CD4-positive, alpha-beta memory T cell (primary cell): Measurements from ENCODE around the gene LAMA3. TPM values are rescaled to one million over a fixed set of nuclear protein-coding genes. Genes with fewer than 3 reads are reported as not detected.
A peak's percentile ranks its signal among the peaks of the same experiment; 100 is the strongest.

ENCODE experiments used
- CTCF ChIA-PET: fragments of 350-600 bp; sonication (Branson Sonifier 250); formaldehyde crosslinking; loops from one replicate; lab custom pipeline; 2021; ENCODE audit warnings: inconsistent platforms; ENCODE audit not compliant: partially characterized antibody; lab: Charles Lee
- POLR2A ChIA-PET: fragments of 350-600 bp; sonication (Branson Sonifier 250); formaldehyde crosslinking; loops from one replicate; lab custom pipeline; 2021; ENCODE audit not compliant: partially characterized antibody; lab: Charles Lee
- DNase-seq, 5 donors: peaks; one replicate each; pipeline versions ENCODE4 v3.0.0 to v3.0.0-alpha.2; 2020 to 2022; ENCODE audit warnings: mixed read lengths in 1 of 5
- H3K27ac ChIP-seq: one replicate; pipeline ENCODE4 v1.7.0; 2013; ENCODE audit warnings: low read depth, low read length
- H3K27me3 ChIP-seq: 2 replicates; pipeline ENCODE4 v1.7.0; 2013; ENCODE audit warnings: mild to moderate bottlenecking, low read length, moderate library complexity; ENCODE audit not compliant: insufficient read depth
- H3K36me3 ChIP-seq: 2 replicates; pipeline ENCODE4 v1.7.0; 2013; ENCODE audit warnings: mild to moderate bottlenecking, low read length, moderate library complexity; ENCODE audit not compliant: insufficient read depth
- H3K4me1 ChIP-seq: 2 replicates; pipeline ENCODE4 v1.7.0; 2013; ENCODE audit warnings: mild to moderate bottlenecking, low read length, moderate library complexity; ENCODE audit not compliant: insufficient read depth
- H3K4me3 ChIP-seq, 2 donors: one replicate each; pipeline ENCODE4 v1.7.0; 2013; ENCODE audit warnings: low read length in 2 of 2, mild to moderate bottlenecking in 1 of 2
- H3K9me3 ChIP-seq, 2 donors: one replicate each; pipeline ENCODE4 v1.7.0; 2013; ENCODE audit warnings: low read length in 2 of 2, control low read depth in 1 of 2; ENCODE audit not compliant: control insufficient read depth in 1 of 2
- H3K27ac Mint-ChIP-seq, 7 donors: one replicate each; pipeline ENCODE4 v1.8.0; 2020 to 2021; ENCODE audit warnings: mixed read lengths in 7 of 7, mild to moderate bottlenecking in 6 of 7, inconsistent platforms in 3 of 7, moderate library complexity in 3 of 7
- H3K27me3 Mint-ChIP-seq, 2 donors: one replicate each; pipeline ENCODE4 v1.8.0; 2020 to 2021; ENCODE audit warnings: mixed read lengths in 2 of 2
- H3K36me3 Mint-ChIP-seq, 2 donors: one replicate each; pipeline ENCODE4 v1.8.0; 2020 to 2021; ENCODE audit warnings: mixed read lengths in 2 of 2, inconsistent platforms in 1 of 2, mild to moderate bottlenecking in 1 of 2
- H3K4me1 Mint-ChIP-seq, 4 donors: one replicate each; pipeline ENCODE4 v1.8.0; 2020 to 2021; ENCODE audit warnings: mixed read lengths in 4 of 4, mild to moderate bottlenecking in 1 of 4
- H3K4me3 Mint-ChIP-seq, 8 donors: one replicate each; pipeline ENCODE4 v1.8.0; 2020 to 2021; ENCODE audit warnings: mixed read lengths in 8 of 8, mild to moderate bottlenecking in 7 of 8, moderate library complexity in 6 of 8, inconsistent platforms in 3 of 8
- H3K9me3 Mint-ChIP-seq, 8 donors: one replicate each; pipeline ENCODE4 v1.8.0; 2020 to 2021; ENCODE audit warnings: mixed read lengths in 8 of 8, mild to moderate bottlenecking in 5 of 8, inconsistent platforms in 3 of 8, moderate library complexity in 1 of 8
- intact Hi-C: fragments of 100-400 bp; cut with micrococcal nuclease; formaldehyde crosslinking; loops from one replicate; pipeline ENCODE4 v1.15.1; 2023
- polyA plus RNA-seq, 2 donors: library from polyadenylated mRNA; unstranded; fragments of 300-500 nt; fragmentation: Illumina TruSeq; gene quantifications; one replicate each; pipeline ENCODE4 v1.2.3, GENCODE V29; 2021
- total RNA-seq, 2 experiments: library from RNA; stranded (reverse); gene quantifications; one replicate each; pipeline ENCODE4 v1.2.3, GENCODE V29; 2021

LAMA3 gene
- total and polyA plus RNA-seq, 4 experiments from 2014 or later: not detected

DNA sequence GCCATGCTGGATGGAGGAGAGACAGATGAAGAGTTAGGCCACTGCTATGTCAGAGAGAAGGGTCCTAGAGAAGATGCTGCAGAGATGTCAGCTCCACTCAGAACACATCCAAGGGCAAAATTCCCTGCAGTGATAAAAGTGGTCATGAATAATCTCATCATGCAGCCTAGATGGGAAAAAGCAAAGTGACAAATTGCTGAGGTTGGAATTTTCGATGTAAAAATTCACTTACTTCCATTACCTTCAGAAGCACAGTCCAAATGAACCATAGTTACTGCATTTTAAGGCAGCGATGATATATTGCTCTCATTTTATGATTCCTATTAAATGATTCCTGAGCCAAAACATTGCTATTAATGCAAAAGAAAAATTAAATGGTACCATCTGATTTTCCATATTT, 43.0 kb upstream of the LAMA3 start:
- no peak overlapping the region for H3K27ac ChIP-seq
- Mint-ChIP-seq H3K27me3 (no peaks in the 10 kb centered on the region), H3K27ac (peak overlapping the region in 1 of 7 donors; percentile 21), H3K4me3 (no peak overlapping the region), H3K9me3 (peaks cover 0 to 5% (median 0%) of the 10 kb centered on the region in 8 donors), H3K36me3 (no peaks in the 10 kb centered on the region), H3K4me1 (peaks cover 0 to 5% (median 0%) of the 10 kb centered on the region in 4 donors)
- POLR2A ChIA-PET: no interaction called here
- no peaks in the 10 kb centered on the region for H3K4me1 ChIP-seq
- no peaks in the 10 kb centered on the region for H3K9me3 ChIP-seq
- no peak for DNase-seq
- no peaks in the 10 kb centered on the region for H3K36me3 ChIP-seq
- H3K27me3 ChIP-seq: no peaks in the 10 kb centered on the region
- H3K4me3 ChIP-seq: no peak overlapping the region
- intact Hi-C loops: no loop called here
- CTCF ChIA-PET: no interaction called here

DNA sequence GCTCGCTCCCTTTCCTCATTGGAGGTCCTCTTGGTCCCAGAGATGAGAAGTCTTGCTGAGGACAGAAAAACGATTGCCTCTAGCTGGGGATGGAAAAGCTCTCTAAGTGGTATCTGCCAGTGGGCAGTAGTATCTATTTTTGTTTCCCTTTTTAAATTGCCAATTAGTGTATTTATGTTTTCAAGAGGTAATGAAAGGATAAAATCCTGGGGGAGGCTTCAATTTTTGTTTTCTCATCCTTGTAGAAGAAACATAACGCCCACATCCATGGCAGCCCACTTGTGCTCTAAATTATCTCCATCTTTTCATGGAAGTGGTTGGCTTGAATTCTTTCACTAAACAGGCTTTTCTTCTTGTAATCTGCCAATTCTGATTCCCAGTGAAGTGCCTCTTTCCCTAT, 40.8 kb upstream of the LAMA3 start:
- Mint-ChIP-seq H3K36me3 (no peaks in the 10 kb centered on the region), H3K27me3 (no peaks in the 10 kb centered on the region), H3K9me3 (peaks cover 0 to 2% (median 0%) of the 10 kb centered on the region in 8 donors), H3K4me1 (peaks cover 0 to 5% (median 0%) of the 10 kb centered on the region in 4 donors), H3K4me3 (no peak overlapping the region), H3K27ac (no peak overlapping the region)
- Histone ChIP-seq H3K4me1 (no peaks in the 10 kb centered on the region), H3K4me3 (no peak overlapping the region), H3K27me3 (no peaks in the 10 kb centered on the region), H3K27ac (no peak overlapping the region), H3K9me3 (no peaks in the 10 kb centered on the region), H3K36me3 (no peaks in the 10 kb centered on the region)
- CTCF ChIA-PET: no interaction called here
- POLR2A ChIA-PET: no interaction called here
- intact Hi-C loops: no loop called here
- no peak for DNase-seq

DNA sequence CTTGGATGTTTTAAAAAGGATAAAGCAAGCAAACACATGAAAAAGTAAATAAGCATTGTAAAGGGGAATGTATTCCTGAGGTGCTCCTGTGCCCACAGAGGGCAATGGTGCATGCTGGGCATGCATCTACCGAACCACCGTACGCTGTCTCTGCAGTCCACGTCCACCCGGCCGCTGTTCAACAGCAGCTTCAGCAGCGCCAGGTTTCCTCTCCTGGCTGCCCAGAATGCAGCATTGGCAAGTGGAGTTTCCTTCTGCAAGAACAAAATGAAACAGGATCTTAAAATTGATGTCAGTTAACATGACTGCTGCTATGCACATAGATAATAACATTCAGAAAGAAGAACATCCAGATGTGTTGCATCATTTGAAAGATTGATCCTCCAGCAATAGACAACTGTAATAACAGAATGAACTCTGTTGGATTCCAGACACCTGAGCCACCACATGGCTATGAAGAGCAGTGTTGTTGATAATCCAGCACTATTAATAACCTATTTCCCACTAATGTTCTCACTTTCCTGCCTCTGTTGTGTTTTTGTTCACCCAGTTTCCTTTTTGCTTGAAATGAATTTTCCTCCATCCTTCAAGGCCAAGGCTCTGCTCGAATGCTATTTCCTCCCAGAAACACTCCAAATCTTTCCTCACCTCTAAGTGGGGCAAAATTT, 40.2 kb upstream of the LAMA3 start:
- H3K36me3 ChIP-seq: no peaks in the 10 kb centered on the region
- Mint-ChIP-seq H3K9me3 (peaks cover 0 to 2% (median 0%) of the 10 kb centered on the region in 8 donors), H3K4me1 (peaks cover 0 to 5% (median 0%) of the 10 kb centered on the region in 4 donors), H3K4me3 (no peak overlapping the region), H3K36me3 (no peaks in the 10 kb centered on the region), H3K27me3 (no peaks in the 10 kb centered on the region), H3K27ac (no peak overlapping the region)
- no peaks in the 10 kb centered on the region for H3K27me3 ChIP-seq
- no peaks in the 10 kb centered on the region for H3K4me1 ChIP-seq
- no peaks in the 10 kb centered on the region for H3K9me3 ChIP-seq
- H3K27ac ChIP-seq: no peak overlapping the region
- ChIA-PET POLR2A (no interaction called here), CTCF (no interaction called here)
- no peak for DNase-seq
- intact Hi-C loops: no loop called here
- no peak overlapping the region for H3K4me3 ChIP-seq

DNA sequence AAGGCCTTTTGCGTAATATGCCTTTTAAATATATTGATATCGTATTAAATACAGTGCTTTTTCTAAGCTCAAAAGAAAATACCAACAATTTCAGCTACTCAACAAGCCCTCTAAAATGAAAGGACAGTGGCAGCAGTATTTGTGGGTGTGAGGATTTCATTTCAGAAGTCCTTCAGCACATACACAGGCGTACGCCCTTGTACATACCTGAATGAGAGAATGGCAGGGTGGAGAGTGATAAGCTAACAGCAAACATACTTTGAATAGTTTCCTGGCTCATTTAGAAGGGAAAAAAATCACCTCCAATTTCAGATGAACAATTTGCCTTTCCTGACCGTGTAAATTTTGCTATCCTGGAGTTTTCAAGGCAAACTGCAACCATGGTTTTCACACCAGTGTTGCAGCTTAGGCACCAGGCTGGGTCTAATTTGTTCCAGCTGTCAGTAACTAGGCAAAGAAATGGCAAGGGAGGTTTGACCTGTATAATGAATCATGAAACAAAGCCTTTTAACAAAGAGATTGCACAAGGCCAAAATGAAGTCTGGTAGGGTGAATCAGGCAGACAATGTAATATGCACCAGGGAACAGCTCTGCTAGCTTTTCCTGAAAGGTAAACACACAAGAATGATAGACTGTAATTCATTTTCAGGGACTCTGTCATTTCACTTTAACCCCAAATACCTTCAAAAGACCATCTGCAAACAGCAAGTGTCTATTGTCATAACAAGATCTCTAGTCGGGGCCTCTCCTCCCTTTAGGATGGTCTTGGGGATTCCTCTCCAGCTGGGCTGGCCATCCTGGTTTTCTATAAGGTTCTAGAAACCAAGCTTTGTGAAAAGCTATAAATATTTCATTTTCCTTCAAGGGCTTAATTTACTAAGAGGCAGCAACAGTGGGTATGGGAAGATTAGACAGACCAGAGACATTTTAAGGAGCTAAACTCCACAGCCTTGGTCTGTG, 38.0 kb upstream of the LAMA3 start:
- no peaks in the 10 kb centered on the region for H3K9me3 ChIP-seq
- no peaks in the 10 kb centered on the region for H3K36me3 ChIP-seq
- H3K4me3 ChIP-seq: no peak overlapping the region
- no peak for DNase-seq
- no peaks in the 10 kb centered on the region for H3K4me1 ChIP-seq
- no peak overlapping the region for H3K4me3 Mint-ChIP-seq
- H3K27me3 ChIP-seq: no peaks in the 10 kb centered on the region
- no peaks in the 10 kb centered on the region for H3K27me3 Mint-ChIP-seq
- no peaks in the 10 kb centered on the region for H3K36me3 Mint-ChIP-seq
- peaks cover 0 to 5% (median 0%) of the 10 kb centered on the region in 4 donors for H3K4me1 Mint-ChIP-seq
- ChIA-PET POLR2A (no interaction called here), CTCF (interaction anchor here (1.2 to 1.5 kb wide), 3 partner anchors 10 to 16 kb away, joined by 3 to 5 read pairs (median 3); no protein-coding TSS in a partner anchor)
- peaks cover 0 to 2% (median 0%) of the 10 kb centered on the region in 8 donors for H3K9me3 Mint-ChIP-seq
- intact Hi-C loops: no loop called here
- H3K27ac ChIP-seq: no peak overlapping the region
- H3K27ac Mint-ChIP-seq: no peak overlapping the region

DNA sequence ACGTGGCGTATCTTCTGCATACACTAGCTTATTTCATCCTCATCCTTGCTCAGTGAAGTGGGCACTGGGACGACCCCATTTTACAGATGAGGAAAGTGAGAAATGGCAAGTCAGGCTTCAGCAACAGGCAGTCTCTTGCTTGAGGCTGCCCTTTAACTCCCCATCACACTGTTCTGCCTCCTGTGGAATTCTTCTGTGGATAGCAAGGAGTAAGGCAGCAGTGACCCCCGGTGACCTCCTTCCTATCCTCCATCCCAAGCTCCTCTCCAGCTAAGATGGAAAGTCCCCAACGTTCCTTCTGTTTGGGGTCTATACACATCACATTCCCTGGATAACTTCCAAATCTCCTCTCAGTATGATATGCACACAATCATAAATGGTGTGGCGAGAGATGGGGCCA, 37.0 kb upstream of the LAMA3 start:
- H3K9me3 Mint-ChIP-seq: peaks cover 0 to 2% (median 0%) of the 10 kb centered on the region in 8 donors
- H3K36me3 ChIP-seq: no peaks in the 10 kb centered on the region
- H3K4me1 Mint-ChIP-seq: peaks cover 0 to 5% (median 0%) of the 10 kb centered on the region in 4 donors
- POLR2A ChIA-PET: interaction anchor here (0.6 kb wide), 1 partner anchor 19 kb away, joined by 3 read pairs; no protein-coding TSS in a partner anchor
- intact Hi-C loops: no loop called here
- no peak overlapping the region for H3K27ac ChIP-seq
- no peaks in the 10 kb centered on the region for H3K4me1 ChIP-seq
- H3K9me3 ChIP-seq: no peaks in the 10 kb centered on the region
- no peak overlapping the region for H3K4me3 Mint-ChIP-seq
- H3K27me3 Mint-ChIP-seq: peaks cover 0 to 4% of the 10 kb centered on the region in 2 donors
- CTCF ChIA-PET: interaction anchor here (1.5 kb wide), 1 partner anchor 17 kb away, joined by 5 read pairs; no protein-coding TSS in a partner anchor
- H3K4me3 ChIP-seq: no peak overlapping the region
- no peaks in the 10 kb centered on the region for H3K36me3 Mint-ChIP-seq
- no peak overlapping the region for H3K27ac Mint-ChIP-seq
- no peak for DNase-seq
- H3K27me3 ChIP-seq: no peaks in the 10 kb centered on the region

DNA sequence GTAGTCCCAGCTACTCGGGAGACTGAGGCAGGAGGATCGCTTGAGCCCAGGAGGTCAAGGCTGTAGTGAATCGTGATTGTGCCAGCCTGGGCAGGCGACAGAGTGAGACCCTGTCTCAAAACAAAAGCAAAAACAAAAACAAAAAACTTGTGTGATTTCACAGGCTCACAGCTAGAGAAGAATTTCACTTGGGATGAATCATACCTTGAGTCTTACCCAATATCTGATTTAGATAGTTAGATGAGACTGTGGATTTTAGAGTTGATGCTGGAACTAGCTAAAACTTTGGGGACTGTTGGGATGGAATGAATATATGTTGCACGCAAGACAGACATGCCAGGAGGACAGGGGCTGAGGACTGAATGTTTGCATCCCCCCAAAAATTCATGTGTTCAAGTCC, 31.0 kb upstream of the LAMA3 start:
- peaks cover 12 to 23% (median 18%) of the 10 kb centered on the region in 4 donors for H3K4me1 Mint-ChIP-seq
- H3K4me3 ChIP-seq: no peak overlapping the region
- intact Hi-C loops: no loop called here
- H3K27ac ChIP-seq: no peak overlapping the region
- ChIA-PET POLR2A (no interaction called here), CTCF (no interaction called here)
- no peak overlapping the region for H3K4me3 Mint-ChIP-seq
- no peaks in the 10 kb centered on the region for H3K36me3 Mint-ChIP-seq
- H3K27me3 ChIP-seq: peaks cover 8% of the 10 kb centered on the region
- DNase-seq: no peak
- H3K9me3 ChIP-seq: no peaks in the 10 kb centered on the region
- H3K36me3 ChIP-seq: no peaks in the 10 kb centered on the region
- H3K9me3 Mint-ChIP-seq: no peaks in the 10 kb centered on the region
- peaks cover 15 to 18% of the 10 kb centered on the region in 2 donors for H3K27me3 Mint-ChIP-seq
- no peak overlapping the region for H3K27ac Mint-ChIP-seq
- peaks cover 22% of the 10 kb centered on the region for H3K4me1 ChIP-seq
